PFSK-1 (cell line): ENCODE data around the gene LYPD5.

Experiments used
- FOXP2 ChIP-seq: optimal IDR thresholded peaks from 2 replicates; pipeline ENCODE3; 2011; ENCODE audit warnings: borderline replicate concordance, control low read depth, inconsistent platforms; ENCODE audit not compliant: insufficient read depth; ENCODE audit errors: extremely low read length, extremely low read depth
- POLR2AphosphoS5 ChIP-seq: IDR thresholded peaks from 2 replicates; pipeline ENCODE4 v1.6.1; 2012; ENCODE audit warnings: low read depth, mild to moderate bottlenecking, control low read depth, low read length, moderate library complexity
- REST ChIP-seq, 2 experiments: IDR thresholded peaks; 2 replicates each; pipeline versions ENCODE4 v1.6.1 to v1.8.0; 2011 to 2012; ENCODE audit warnings: low read depth in 2 of 2, low read length in 2 of 2, control low read depth in 1 of 2, inconsistent platforms in 1 of 2, mild to moderate bottlenecking in 1 of 2, moderate library complexity in 1 of 2; ENCODE audit not compliant: insufficient read depth in 1 of 2
- SIN3A ChIP-seq: IDR thresholded peaks from 2 replicates; pipeline ENCODE4 v1.6.1; 2012; ENCODE audit warnings: mild to moderate bottlenecking, low read length, moderate library complexity, borderline replicate concordance; ENCODE audit not compliant: insufficient read depth
- TAF1 ChIP-seq: IDR thresholded peaks from 2 replicates; pipeline ENCODE4 v1.6.1; 2012; ENCODE audit warnings: low read length, control low read depth, borderline replicate concordance; ENCODE audit not compliant: insufficient read depth

LYPD5 gene

GRCh38 chr19:43748685-43749084, 53.6 kb downstream of the LYPD5 start:
- TF ChIP-seq TAF1, result no peak
- no peak for TF ChIP-seq REST (IDR thresholded peaks at IDR 0.05; ENCODE audit: insufficient read depth in 1 of 2, low read depth in 2 of 2, low read length in 2 of 2)
- TF ChIP-seq FOXP2, result no peak
- TF ChIP-seq POLR2AphosphoS5, result no peak
- no peak for TF ChIP-seq SIN3A

GRCh38 chr19:43748205-43748594, 54.0 kb downstream of the LYPD5 start:
- no peak for TF ChIP-seq POLR2AphosphoS5
- no peak for TF ChIP-seq TAF1
- no peak for TF ChIP-seq FOXP2
- TF ChIP-seq SIN3A, result no peak
- TF ChIP-seq REST (IDR thresholded peaks at IDR 0.05; ENCODE audit: insufficient read depth in 1 of 2, low read depth in 2 of 2, low read length in 2 of 2), result no peak

GRCh38 chr19:43747557-43748204, 54.6 kb downstream of the LYPD5 start:
- TF ChIP-seq REST (IDR thresholded peaks at IDR 0.05; ENCODE audit: insufficient read depth in 1 of 2, low read depth in 2 of 2, low read length in 2 of 2), result no peak
- no peak for TF ChIP-seq SIN3A
- TF ChIP-seq FOXP2, result no peak
- no peak for TF ChIP-seq TAF1
- TF ChIP-seq POLR2AphosphoS5, result no peak
